Astrocyte (in vitro differentiated cells and primary cell): ENCODE measurements around the gene GLP1R.

Experiments
- CTCF ChIP-seq: IDR thresholded peaks from 2 replicates; pipeline ENCODE4 v1.5.1; 2011; ENCODE audit warnings: low read depth, mild to moderate bottlenecking, inconsistent platforms, low read length, moderate library complexity; ENCODE audit not compliant: insufficient read depth
- EZH2 ChIP-seq: IDR thresholded peaks from 2 replicates; pipeline ENCODE4 v1.6.1; 2012; ENCODE audit warnings: mild to moderate bottlenecking, low read length, inconsistent platforms; ENCODE audit not compliant: insufficient read depth

GRCh38 chr6:39054577-39055142 lies 6.1 kb downstream of the GLP1R start:
- TF ChIP-seq CTCF (no peak), EZH2 (no peak)
